GM21529 (cell line): Measurements from ENCODE around the gene SNPH.

ENCODE experiments used
- ATAC-seq: cut with Tn5 transposase; IDR thresholded peaks from one replicate; pipeline ENCODE4 v1.9.1; 2021; ENCODE audit not compliant: unreplicated experiment

SNPH gene

DNA sequence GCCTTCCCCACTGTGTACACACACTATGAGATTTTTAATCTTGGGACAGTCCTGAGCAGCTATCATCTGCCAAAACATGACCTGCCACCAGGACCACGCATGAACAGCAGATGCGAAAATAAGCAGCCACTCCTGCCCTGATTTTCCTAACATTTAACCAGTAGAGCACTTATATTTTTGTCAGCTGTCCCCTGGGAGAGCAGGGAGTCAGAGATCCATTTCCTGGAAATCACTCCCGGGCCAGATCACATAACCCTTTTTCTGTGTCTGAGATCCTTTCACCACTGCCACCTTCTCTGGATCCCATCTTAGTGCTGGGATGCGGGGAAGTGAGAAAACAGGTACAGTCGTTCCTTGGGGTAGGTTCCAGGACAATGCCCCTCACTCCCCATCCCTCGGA lies 57.2 kb downstream of the SNPH start:
- no peak for ATAC-seq

DNA sequence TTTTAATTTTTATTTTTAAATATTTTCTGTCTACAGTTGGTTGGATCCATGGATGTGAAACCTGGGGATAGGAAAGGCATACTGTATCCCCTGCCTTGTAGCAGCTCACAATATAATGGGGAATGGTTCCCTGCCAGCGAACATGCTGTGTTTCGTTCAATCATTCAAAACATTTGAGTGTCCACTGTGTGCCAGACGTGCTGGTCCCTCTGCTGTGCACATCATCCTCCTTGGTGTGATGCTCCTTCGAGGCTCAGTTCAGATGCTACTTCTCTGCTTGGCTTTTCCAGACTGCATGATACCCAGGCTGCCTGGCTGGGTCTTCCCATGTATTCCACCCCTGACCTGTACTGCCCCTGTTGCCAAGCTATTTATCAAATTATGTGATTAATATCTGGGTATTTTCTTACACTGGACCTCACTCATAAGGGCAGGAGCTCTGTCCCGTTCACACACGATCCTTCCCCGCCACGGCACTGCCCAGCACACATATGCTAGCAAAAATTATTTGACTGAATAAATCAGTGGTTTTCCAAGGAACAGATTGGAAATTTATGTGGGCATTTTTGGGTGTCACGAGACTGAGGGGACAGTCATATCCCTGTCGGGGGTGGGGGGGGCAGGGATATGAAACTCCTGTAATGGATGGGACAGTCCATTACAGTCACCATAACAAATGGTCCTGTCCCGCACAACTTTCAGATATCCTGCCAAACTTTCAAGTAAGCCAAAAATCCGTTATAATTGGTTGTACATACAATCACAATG lies 57.9 kb downstream of the SNPH start:
- no peak for ATAC-seq

DNA sequence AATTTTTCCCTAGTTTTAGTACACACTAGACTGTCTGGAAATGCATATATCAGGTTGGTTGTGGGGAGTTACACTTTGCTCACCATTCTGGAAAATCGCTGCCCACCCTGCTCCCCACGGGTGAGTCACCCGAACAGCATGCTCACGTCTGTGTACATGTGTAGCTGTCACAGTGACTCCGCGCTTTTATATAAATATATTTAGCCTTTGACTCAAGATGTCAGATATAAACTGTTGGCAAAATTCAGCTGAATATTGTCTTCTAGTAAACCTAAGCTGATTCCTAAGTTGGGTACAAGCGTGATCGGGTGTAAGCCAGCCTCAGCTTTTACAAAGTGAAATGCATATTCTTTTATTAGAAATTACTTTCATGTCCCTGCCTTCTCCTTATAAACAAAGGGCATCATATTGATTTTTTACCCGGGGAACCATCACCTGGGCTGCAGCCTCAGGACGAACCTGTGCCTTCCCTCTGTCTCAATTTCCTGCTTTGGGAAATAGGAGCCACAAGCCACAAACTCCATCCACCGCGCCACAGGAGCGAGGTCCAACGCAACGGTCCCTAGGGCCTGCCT lies 58.6 kb downstream of the SNPH start:
- ATAC-seq: no peak

- ATAC-seq: peak; percentile 75
These were observed 59.3 kb downstream of the SNPH start for GRCh38 chr20:1325173-1326030.

DNA sequence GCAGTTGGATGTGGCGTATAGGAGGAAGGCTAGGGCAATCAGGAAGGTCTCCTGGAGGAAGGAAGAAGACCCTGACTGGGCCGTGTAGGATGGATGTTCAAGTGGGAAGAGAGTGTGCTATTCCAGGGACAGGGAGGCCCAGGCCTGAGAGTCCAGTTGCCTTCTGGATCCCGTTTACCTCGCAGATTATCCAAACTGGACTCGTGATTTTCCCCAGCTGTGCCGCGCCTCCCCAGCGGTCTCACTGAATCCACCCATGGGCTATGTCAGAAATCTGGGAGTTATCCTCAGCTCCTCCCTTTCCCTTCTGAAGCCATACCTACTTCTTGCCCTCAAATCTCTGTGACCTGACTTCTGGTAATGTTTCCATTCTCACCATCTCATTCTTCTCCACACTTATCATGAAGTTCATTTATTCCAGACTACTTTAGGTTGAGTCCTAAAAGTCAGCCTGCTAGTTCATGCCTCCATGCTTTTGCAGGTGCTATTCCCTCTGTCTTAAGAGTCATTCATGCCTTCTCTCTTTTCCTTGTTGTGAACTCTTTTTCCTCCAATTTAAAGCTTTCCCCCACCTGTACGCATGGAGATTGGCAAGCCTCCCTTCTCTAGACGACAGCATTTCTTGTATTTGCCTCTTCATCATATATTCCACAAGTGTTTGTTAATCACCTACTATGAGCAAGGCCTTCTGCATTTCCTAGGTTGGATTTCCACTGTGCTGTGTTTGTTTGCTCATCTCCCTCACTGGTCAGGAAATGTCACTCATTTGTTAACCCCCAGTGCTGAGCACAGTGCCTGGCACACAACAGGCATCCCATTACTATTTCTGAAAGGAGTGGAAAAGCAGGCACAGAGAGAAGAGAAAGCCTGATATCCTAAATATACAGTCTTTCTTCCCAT lies 60.2 kb downstream of the SNPH start:
- ATAC-seq: no peak

- ATAC-seq: no peak
These were observed 61.2 kb downstream of the SNPH start for GRCh38 chr20:1327241-1327653.

- no peak for ATAC-seq
These were observed 62.0 kb downstream of the SNPH start for GRCh38 chr20:1327827-1328679.

DNA sequence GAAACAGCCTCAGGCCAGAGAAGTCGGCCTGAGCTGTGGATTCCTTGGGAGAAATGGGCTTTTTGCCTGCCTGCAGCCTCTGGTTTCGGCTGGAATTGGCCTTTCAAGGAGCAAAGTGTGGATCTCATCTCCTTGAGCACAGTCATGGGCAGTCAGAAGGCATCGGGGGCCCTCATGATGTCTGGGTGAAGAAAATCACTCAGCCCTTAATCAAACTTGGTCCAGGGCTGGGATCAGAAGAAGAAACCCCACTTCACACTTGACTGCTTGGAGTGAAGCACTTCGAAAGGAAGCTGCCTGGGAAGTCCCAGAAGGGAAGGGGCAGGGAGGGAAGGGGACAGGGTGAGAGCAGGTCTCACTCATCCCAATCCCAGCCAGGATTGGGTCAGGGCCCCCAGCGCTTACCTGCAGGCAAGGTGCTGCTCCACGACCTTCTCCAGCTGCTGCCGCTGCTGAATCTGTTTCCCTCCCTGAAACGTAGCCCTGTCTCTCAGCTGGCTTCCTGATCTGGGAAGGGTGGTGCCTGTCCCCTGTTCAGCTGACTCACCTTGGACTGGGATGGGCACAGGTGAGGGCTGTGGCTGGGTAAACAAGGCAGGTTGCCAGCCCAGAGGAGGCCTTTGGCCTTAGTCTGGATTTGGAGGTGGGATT lies 62.7 kb downstream of the SNPH start, which contains the start of gene SDCBP2:
Gene SDCBP2 (minus strand): TSS at position 460 of the 651 bp plus-strand sequence. CDS start 8,723 bp downstream, outside the sequence.
- no peak for ATAC-seq

- ATAC-seq: peak; percentile 58
These were observed 64.2 kb downstream of the SNPH start for GRCh38 chr20:1330075-1330830.

DNA sequence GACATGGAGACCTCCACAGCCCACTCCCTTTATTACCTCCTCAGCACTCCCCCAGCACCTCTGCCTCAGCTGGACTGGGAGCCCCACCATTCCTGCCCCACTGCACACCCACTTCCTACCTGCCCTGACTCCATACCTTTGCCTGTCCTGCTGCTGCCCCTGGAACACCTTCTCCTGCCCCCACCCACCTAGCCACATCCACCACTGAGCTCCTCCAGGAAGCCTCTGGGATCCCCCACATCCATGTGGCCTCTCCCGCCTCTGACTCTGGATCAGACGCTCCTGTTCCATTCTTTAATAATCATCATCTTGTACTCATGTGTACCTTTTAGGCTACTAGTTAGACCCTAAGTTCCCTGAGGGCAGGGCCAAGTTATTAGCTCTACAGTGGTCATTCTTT lies 65.0 kb downstream of the SNPH start:
- ATAC-seq: no peak

- ATAC-seq: no peak
These were observed 65.8 kb downstream of the SNPH start for GRCh38 chr20:1331801-1332453.

DNA sequence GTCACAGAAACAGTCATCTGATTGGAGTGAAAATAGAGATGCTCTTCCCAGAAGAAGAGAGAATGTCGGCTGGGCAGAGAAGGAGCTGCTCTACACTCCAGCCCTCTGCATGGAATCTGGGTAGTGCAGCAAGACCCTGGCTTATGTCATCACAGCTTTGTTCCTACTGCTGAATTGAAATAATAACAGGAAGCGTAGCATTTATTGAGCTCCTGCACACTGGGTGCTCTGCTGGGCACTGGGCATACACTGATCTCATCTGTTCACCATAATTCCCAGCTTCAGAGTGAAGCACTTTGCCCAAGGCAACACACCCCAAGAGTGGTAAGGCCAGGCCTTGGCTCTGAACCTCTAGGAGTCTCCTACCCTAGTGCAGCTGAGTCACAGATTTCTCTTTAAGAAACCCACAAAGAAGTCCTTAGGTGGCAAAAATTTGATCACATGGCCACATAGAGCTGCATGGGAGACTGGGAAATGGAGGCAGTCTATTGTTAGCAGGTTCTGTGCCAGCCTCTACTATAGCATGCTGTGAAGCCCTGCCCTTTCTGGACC lies 66.7 kb downstream of the SNPH start:
- no peak for ATAC-seq

- ATAC-seq: no peak
These were observed 67.6 kb downstream of the SNPH start for GRCh38 chr20:1333462-1334369.

DNA sequence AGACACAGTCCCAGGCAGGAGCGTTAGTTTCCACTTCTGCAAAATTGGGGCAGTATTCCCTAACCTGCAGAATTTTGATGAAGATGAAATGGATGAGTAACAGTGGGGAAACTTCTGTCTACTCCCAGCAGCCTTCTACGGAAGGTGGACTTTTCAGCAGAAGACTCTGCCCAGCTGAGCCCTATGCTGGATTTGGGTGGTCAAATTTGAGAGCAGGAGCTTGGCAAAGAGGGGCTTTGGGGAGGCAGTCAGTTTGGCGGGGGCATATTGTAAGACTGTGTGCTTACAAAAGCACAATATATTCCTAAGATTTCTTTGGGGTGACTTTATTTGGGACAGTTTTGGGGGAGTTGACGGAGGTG lies 68.3 kb downstream of the SNPH start:
- no peak for ATAC-seq

- no peak for ATAC-seq
These were observed 68.7 kb downstream of the SNPH start for GRCh38 chr20:1334761-1335160.

DNA sequence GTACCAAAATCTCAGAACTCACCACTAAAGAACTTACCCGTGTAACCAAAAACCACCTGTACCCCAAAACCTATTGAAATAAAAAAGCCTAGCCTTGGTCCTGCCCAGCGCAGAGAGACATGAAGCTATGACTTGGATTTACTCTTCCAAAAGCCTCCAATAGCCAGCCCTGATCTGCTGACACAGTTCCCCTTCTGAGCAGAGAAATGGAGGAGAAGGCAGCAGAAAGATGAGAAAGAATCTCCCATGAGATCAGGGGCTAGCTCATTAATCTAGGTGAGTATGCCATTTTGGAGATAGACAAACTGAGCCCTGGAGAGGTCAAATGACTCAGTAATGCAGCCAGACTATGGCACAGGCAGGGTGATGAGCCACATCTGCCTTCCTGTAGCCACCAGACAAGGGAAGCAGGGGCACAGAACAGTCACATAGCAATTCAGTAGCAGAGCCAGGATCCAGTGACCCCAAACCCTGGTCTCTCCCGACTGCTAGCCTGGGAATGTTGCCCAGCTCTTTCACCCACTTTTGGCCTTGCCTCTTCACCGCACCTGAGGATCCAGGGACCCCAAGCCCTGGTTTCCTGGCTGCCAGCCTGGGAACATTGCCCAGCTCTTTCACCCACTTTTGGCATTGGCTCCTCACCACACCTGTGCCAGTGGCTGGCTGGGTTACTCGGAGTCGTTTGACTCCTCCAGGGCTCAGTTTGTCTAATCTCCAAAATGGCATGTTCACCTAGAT lies 70.0 kb downstream of the SNPH start:
- no peak for ATAC-seq
